MCF 10A (cell line): Measurements from ENCODE around the gene TLCD4. TPM values are rescaled to one million over a fixed set of nuclear protein-coding genes. Genes with fewer than 3 reads are reported as not detected.

Experiments used
- BruUV-seq: library from RNA; stranded (reverse); fragments of 400-500 nt; replicated peaks from 2 replicates; lab custom pipeline; 2021; lab: Mats Ljungman, UMichigan
- CTCF ChIA-PET: fragments of 300-600 bp; sonication (Branson Sonifier 250); formaldehyde crosslinking; extraction: SDS; loops from one replicate; lab custom pipeline; 2021; ENCODE audit warnings: antibody characterized with exemption, inconsistent platforms; lab: Yijun Ruan, JAX
- POLR2A ChIA-PET: fragments of 300-600, 350-650 bp; sonication (Branson Sonifier 250); formaldehyde crosslinking; extraction: SDS; loops from one replicate; lab custom pipeline; 2020; ENCODE audit warnings: antibody characterized with exemption, inconsistent platforms; lab: Yijun Ruan, JAX
- DNase-seq: peaks from one replicate; pipeline ENCODE4 v3.0.0-alpha.2; 2018; ENCODE audit not compliant: unreplicated experiment
- H3K27ac Mint-ChIP-seq: one replicate; pipeline ENCODE4 v1.8.0; 2022; ENCODE audit warnings: mild to moderate bottlenecking, low read depth, mixed read lengths; ENCODE audit not compliant: unreplicated experiment
- H3K27me3 Mint-ChIP-seq: one replicate; pipeline ENCODE4 v1.8.0; 2022; ENCODE audit warnings: mixed read lengths; ENCODE audit not compliant: insufficient read depth, unreplicated experiment
- H3K36me3 Mint-ChIP-seq: one replicate; pipeline ENCODE4 v1.8.0; 2022; ENCODE audit warnings: mild to moderate bottlenecking, moderate library complexity, mixed read lengths; ENCODE audit not compliant: insufficient read depth, unreplicated experiment
- H3K4me1 Mint-ChIP-seq: one replicate; pipeline ENCODE4 v1.8.0; 2022; ENCODE audit warnings: mixed read lengths; ENCODE audit not compliant: insufficient read depth, unreplicated experiment
- H3K4me3 Mint-ChIP-seq: one replicate; pipeline ENCODE4 v1.8.0; 2022; ENCODE audit warnings: mild to moderate bottlenecking, moderate library complexity, mixed read lengths; ENCODE audit not compliant: unreplicated experiment
- H3K9me3 Mint-ChIP-seq: one replicate; pipeline ENCODE4 v1.8.0; 2022; ENCODE audit warnings: mixed read lengths; ENCODE audit not compliant: unreplicated experiment
- CTCF ChIP-seq: fragments of 200-600 bp; IDR thresholded peaks from one replicate; pipeline ENCODE4 v1.8.0; 2022; ENCODE audit warnings: antibody characterized with exemption, mild to moderate bottlenecking; ENCODE audit not compliant: unreplicated experiment
- intact Hi-C: fragments of 100-400 bp; cut with micrococcal nuclease; formaldehyde crosslinking; loops from 2 replicates; pipeline ENCODE4 v1.14.1; 2022
- total RNA-seq: library from RNA; stranded (reverse); gene quantifications from 2 replicates; pipeline ENCODE4 v1.2.3, GENCODE V29; 2022

TLCD4 gene
- total RNA-seq, 1 experiment from 2014 or later = 1.9 TPM

GRCh38 chr1:95122151-95122697, 5.1 kb downstream of the TLCD4 start:
- POLR2A ChIA-PET = interaction anchor here (0.6 kb wide), 1 partner anchor 119 kb away, joined by 4 read pairs; no protein-coding TSS in a partner anchor
- intact Hi-C loops = no loop called here
- Mint-ChIP-seq H3K36me3 (no peaks in the 10 kb centered on the region), H3K4me3 (no peak overlapping the region), H3K27ac (no peak overlapping the region), H3K27me3 (no peaks in the 10 kb centered on the region), H3K9me3 (no peaks in the 10 kb centered on the region), H3K4me1 (peaks cover 8% of the 10 kb centered on the region)
- DNase-seq = no peak
- TF ChIP-seq CTCF = no peak
- no TSS peak for BruUV-seq
- CTCF ChIA-PET = no interaction called here

DNA sequence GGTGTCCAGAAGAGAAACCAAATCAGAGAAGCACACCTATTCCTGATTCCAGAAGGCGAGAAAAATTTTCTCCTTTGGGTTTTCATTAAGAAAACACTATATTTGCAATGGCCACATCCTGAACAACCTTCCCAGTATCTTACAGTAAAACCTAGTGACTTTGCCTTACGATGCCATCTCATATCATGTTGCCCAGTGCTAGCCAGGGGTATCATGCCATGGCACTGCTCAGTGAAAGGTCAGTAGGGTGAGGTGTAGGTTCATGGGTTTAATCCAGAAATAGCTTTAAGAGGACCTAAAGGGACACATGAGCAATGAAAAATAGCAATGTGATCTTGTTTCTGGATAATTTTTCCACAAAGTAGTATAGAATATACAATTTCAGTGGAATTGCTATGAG, 7.2 kb downstream of the TLCD4 start:
- Mint-ChIP-seq H3K4me3 (no peak overlapping the region), H3K27ac (no peak overlapping the region), H3K27me3 (no peaks in the 10 kb centered on the region), H3K36me3 (no peaks in the 10 kb centered on the region), H3K4me1 (no peaks in the 10 kb centered on the region), H3K9me3 (no peaks in the 10 kb centered on the region)
- POLR2A ChIA-PET = interaction anchor here (0.5 to 0.6 kb wide), 2 partner anchors 48 to 914 kb away, joined by 3 to 5 read pairs; no protein-coding TSS in a partner anchor
- no peak for TF ChIP-seq CTCF
- no peak for DNase-seq
- no TSS peak for BruUV-seq
- intact Hi-C loops = no loop called here
- CTCF ChIA-PET = interaction anchor here (0.5 kb wide), 1 partner anchor 98 kb away, joined by 3 read pairs; no protein-coding TSS in a partner anchor

DNA sequence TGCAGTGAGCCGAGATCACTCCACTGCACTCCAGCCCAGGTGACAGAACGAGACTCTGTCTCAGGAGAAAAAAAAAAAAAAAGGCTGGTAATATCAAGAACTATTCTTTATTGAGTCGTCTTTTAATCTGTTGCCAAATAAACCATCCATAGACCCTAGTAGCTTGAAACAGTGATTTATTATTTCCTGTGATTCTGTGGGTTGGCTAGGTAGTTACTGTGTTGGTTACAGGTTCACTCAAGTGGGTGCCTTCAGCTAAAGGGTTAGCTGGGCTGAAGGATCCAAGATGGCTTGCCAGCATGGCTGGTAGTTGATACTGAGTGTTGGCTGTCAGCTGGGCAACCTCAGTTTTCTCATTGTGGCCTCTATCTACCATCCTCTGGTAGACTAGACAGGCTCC, 9.2 kb downstream of the TLCD4 start:
- TF ChIP-seq CTCF = no peak
- DNase-seq = no peak
- H3K4me1 Mint-ChIP-seq = no peaks in the 10 kb centered on the region
- H3K27ac Mint-ChIP-seq = no peak overlapping the region
- CTCF ChIA-PET = interaction anchor here (0.7 to 1.4 kb wide), 4 partner anchors 9 to 56 kb away, joined by 3 to 6 read pairs (median 4); partner anchors contain the start of gene TLCD4
- POLR2A ChIA-PET = interaction anchor here (0.9 to 4.9 kb wide), 2 partner anchors 10 to 24 kb away, joined by 3 to 23 read pairs; partner anchors contain the start of gene TLCD4
- H3K4me3 Mint-ChIP-seq = no peak overlapping the region
- BruUV-seq = no TSS peak
- intact Hi-C loops = no loop called here
- no peaks in the 10 kb centered on the region for H3K9me3 Mint-ChIP-seq
- no peaks in the 10 kb centered on the region for H3K36me3 Mint-ChIP-seq
- no peaks in the 10 kb centered on the region for H3K27me3 Mint-ChIP-seq

GRCh38 chr1:95126846-95127245, 9.7 kb downstream of the TLCD4 start:
- ChIA-PET POLR2A (interaction anchor here (0.6 to 4.9 kb wide), 4 partner anchors 10 to 1627 kb away, joined by 3 to 23 read pairs (median 4); partner anchors contain the start of gene TLCD4), CTCF (interaction anchor here (0.6 to 1.4 kb wide), 6 partner anchors 10 to 327 kb away, joined by 3 to 6 read pairs (median 3); partner anchors contain the start of genes RWDD3 and TLCD4)
- no peak overlapping the region for H3K4me3 Mint-ChIP-seq
- no peak overlapping the region for H3K27ac Mint-ChIP-seq
- H3K36me3 Mint-ChIP-seq = no peaks in the 10 kb centered on the region
- BruUV-seq = no TSS peak
- DNase-seq = no peak
- no peaks in the 10 kb centered on the region for H3K4me1 Mint-ChIP-seq
- H3K27me3 Mint-ChIP-seq = no peaks in the 10 kb centered on the region
- TF ChIP-seq CTCF = no peak
- H3K9me3 Mint-ChIP-seq = no peaks in the 10 kb centered on the region
- intact Hi-C loops = no loop called here
